Lower leg skin (tissue), 3 donors: ENCODE data around the gene CALML6.

Source experiments
- POLR2A ChIP-seq, 2 donors: fragments of 450-650 bp; IDR thresholded peaks; one replicate each; pipeline ENCODE4 v1.6.1; 2016 to 2017; ENCODE audit warnings: antibody characterized with exemption in 2 of 2, mild to moderate bottlenecking in 1 of 2, moderate library complexity in 1 of 2
- TF ChIP-seq, protein P1 (sequence below), 3 donors: fragments of 450-650 bp; IDR thresholded peaks; one replicate each; pipeline ENCODE4 v1.5.1; 2016; ENCODE audit warnings: antibody characterized with exemption in 3 of 3, mild to moderate bottlenecking in 3 of 3, moderate library complexity in 2 of 3

DNA sequence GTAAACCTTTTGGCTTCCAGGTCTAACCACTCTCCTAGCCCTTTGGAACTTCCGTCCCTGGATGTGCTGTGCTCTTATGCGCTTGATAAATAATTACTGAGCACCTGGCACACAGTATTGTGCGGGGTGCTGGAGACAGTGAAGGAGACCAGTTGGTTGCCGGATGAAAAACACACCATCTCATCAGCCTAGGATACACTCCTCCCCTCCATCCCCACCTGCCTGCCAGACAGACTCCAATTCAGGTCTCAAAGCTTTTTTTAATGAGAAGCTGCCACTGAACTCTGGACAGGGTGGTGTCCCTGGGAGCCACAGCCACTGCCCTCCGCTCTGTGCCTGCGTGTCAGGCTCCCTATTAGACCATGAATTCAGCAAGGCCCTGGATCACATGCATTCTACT, 33.3 kb upstream of the CALML6 start:
- TF ChIP-seq, protein P1, sequence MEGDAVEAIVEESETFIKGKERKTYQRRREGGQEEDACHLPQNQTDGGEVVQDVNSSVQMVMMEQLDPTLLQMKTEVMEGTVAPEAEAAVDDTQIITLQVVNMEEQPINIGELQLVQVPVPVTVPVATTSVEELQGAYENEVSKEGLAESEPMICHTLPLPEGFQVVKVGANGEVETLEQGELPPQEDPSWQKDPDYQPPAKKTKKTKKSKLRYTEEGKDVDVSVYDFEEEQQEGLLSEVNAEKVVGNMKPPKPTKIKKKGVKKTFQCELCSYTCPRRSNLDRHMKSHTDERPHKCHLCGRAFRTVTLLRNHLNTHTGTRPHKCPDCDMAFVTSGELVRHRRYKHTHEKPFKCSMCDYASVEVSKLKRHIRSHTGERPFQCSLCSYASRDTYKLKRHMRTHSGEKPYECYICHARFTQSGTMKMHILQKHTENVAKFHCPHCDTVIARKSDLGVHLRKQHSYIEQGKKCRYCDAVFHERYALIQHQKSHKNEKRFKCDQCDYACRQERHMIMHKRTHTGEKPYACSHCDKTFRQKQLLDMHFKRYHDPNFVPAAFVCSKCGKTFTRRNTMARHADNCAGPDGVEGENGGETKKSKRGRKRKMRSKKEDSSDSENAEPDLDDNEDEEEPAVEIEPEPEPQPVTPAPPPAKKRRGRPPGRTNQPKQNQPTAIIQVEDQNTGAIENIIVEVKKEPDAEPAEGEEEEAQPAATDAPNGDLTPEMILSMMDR (IDR thresholded peaks at IDR 0.05), result no peak
- no peak for TF ChIP-seq POLR2A (IDR thresholded peaks at IDR 0.05)
